Endometrial microvascular endothelial cells (primary cell): Measurements from ENCODE around the gene CYP26B1. TPM values are rescaled to one million over a fixed set of nuclear protein-coding genes. Genes with fewer than 3 reads are reported as not detected.

Source experiments
- in situ Hi-C: cut with HindIII; loops from 2 replicates; pipeline ENCODE4 v1.10.0; 2017; ENCODE audit warnings: low sequenced_read_pairs, low pct_unique_long_range_greater_than_20kb; ENCODE audit errors: inconsistent ontology term
- total RNA-seq: library from RNA; depleted of rRNA; stranded (reverse); fragments of >200 nt; gene quantifications from one replicate; pipeline ENCODE4 v1.2.3, GENCODE V29; 2015; ENCODE audit errors: inconsistent ontology term

CYP26B1 gene
- total RNA-seq, 1 donor from 2014 or later = 11.7 TPM

- in situ Hi-C loops = no loop called here
Observed at GRCh38 chr2:72143441-72144273, 4.0 kb downstream of the CYP26B1 start.

DNA sequence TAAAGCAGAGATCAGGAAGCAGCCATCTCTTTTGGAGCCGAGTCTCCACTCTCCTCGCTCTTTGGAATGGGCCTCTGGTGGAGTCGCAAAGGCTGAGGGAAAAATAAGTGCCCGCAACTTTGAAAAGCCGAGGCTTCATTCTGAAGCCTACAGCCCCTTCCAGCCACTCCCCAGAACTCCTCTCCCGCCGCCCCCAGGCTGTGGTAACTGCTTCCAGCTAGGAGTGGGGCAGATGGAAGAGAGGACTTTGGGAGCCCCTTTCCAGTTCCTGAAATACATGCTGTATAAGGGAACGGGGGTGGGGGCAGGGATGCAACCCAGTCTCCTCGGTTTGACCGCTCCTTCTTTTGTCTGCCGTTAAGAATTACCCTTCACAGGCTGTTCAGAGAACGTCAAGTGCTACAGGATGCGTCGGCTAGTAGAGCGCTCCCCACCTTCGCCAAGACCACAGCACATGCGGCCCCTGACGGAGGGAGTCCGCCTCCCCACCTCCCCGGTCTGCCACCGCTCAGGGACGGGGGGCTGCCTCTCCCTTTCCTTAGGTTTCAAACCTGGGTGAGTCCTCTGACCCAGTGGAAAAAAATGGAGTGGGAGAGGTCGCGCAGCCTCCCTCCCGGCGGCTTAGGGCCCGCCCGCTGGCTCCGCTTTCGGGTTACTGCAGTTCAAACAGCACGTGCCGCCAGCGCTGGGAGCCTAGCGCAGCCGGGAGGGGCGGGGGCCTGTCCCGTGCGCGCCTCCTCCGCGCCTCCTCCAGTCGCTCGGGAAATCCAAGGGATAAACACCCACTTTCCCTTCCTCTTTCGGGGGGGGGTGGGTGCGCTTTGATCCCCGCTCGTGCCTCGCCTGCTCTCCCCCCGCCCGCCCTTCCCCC, 4.9 kb downstream of the CYP26B1 start:
- in situ Hi-C loops = no loop called here

- in situ Hi-C loops = no loop called here
Observed at GRCh38 chr2:72141881-72142451, 5.7 kb downstream of the CYP26B1 start.

- in situ Hi-C loops = no loop called here
Observed at GRCh38 chr2:72141032-72141645, 6.5 kb downstream of the CYP26B1 start.

DNA sequence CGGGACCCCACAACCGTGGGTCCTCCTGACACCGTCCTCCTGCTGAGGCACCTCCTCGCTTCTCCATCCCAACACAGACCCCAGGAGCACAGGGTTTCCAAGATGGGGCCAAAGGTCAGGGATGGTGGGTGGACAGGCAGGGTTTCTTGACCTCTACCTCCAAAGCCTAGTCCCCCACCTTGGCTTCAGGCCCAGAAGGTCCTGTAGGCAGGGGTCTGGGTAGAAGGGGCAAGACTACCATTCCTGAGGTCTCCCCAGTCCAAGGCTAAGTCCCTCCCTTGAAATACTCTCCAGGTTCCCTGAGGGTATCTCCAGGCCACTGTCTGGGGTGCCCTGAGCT, 7.1 kb downstream of the CYP26B1 start:
- in situ Hi-C loops = no loop called here

- in situ Hi-C loops = no loop called here
Observed at GRCh38 chr2:72139874-72140620, 7.6 kb downstream of the CYP26B1 start.

DNA sequence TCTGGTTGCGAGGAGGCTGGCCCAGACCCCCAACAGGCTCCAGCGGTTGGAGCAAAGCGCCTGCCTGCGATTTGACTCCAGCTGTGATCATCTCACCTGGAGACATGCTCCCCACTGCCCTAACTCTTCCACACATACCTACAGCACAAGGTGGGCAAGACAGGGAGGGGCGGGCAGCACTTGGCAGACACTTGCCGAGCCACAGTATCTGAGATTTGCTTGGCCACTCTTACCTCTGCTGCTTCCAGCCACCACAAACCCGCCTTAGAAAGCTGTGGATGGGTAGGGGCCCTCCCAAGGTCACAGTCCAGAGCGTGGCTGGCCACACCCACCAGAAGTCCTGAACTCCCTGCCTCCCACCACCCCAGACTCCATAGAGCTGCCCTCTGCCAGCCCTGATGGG, 8.2 kb downstream of the CYP26B1 start:
- in situ Hi-C loops = no loop called here

- in situ Hi-C loops = no loop called here
Observed at GRCh38 chr2:72138921-72139381, 8.7 kb downstream of the CYP26B1 start.

- in situ Hi-C loops = no loop called here
Observed at GRCh38 chr2:72138011-72138881, 9.4 kb downstream of the CYP26B1 start.

GRCh38 chr2:72137498-72138010, 10.1 kb downstream of the CYP26B1 start:
- in situ Hi-C loops = no loop called here

DNA sequence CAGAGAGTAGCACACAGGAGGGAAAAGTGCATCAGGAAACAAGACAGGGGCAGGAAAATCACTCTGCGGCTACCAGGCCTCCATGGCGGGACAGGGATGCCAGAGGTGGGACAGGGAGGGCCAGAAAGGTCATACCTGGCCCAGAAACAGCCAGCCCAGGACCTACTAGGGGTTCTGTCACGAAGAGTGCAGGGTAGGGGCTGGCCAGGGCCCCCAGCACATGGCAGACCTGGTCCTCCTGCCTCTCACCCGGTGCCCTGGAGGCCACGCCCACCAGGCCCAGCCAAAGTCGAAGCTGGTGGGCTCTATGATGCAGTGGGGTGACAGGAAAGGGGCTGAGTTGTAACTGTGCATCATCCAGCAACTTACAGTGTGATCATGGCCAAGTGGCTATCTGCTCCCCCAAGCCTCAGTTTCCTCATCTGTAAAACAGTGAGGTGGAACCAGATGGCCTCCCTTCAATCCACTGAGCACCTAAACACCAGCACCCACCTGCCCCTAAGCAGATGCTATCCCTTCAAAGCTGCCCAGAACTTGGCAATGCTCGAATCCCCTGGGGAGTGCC, 10.6 kb downstream of the CYP26B1 start:
- in situ Hi-C loops = no loop called here

DNA sequence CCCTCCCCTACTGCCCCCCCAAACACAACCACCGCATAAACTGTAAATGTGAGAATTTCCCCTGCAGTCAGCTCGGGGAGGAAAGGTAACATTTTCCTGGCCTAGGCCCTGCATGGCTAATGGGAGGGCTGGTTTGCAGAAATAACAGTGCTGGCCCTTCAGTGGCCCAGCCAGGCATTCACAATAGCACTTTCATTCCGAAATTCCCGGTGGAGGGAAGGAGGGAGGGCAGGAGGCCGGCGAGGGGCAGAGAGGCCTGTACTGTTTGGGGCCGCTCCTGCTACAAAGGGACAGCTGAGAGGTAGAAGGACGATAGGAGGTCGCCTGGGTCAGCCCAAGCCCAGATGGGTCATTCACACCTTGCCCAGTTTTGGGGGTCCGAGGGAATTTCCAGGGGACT, 11.3 kb downstream of the CYP26B1 start:
- in situ Hi-C loops = no loop called here

GRCh38 chr2:72135921-72136320, 11.7 kb downstream of the CYP26B1 start:
- in situ Hi-C loops = no loop called here

- in situ Hi-C loops = no loop called here
Observed at GRCh38 chr2:72134997-72135800, 12.5 kb downstream of the CYP26B1 start.

- in situ Hi-C loops = no loop called here
Observed at GRCh38 chr2:72134408-72134996, 13.2 kb downstream of the CYP26B1 start.

DNA sequence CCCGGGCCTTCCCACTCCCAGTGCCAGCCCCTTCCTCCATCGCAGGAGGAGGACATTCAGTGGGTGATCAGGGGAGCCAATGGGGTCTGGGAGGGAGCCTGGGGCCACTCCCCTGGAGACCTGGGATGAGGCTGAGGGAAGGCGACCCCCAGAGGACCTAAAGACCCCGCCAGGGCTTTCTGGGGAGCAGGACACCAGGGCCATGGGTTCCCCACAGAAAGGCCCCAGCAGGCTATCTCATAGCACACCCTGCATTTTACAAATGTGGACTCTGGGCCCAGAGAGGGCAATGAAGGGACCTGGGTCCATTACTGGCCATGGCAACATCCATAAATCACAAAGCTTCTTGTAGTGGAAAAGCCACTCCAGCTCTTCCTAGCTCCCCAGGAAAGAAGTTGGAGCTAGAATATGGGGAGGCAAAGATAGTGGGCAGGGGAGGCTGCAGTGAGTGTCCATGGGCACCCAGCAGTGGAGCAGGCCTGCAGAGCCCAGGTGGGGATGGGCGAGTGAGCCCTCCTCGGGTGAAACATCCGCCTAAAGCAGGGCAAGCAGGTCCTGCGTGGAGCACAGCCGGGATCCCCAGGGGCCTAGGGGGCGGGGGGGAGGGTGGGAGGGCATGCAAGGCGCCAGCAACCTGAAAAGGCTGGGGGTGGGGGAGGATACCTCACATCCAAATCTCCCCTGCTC, 13.8 kb downstream of the CYP26B1 start:
- in situ Hi-C loops = no loop called here
